C1 segment of cervical spinal cord (tissue), 14 donors: ENCODE data around the gene ASTN2.

Experiments
- DNase-seq, 14 donors: peaks; one replicate each; lab custom pipeline; 2025; lab: John Stamatoyannopoulos, UW

The ASTN2 gene

DNA sequence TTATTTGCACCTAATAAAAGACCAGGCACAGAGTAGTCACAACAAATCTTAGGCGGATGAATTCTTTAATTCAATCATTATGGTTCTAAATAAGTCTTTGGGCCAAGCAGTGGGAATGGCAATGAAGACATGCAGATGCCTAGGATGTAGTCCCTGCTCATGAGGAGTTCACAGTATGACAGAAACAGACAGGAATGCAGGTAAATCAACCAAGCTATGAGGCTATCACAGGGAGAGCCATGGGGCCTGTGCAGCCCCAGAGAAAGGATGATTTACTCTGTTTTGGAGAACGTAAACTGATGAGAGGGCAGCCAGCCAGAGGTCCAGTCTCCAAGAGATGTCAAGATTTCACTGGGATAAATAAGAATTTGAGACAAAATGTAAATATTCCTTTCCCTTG is 598.4 kb downstream of the ASTN2 start:
- DNase-seq: no peak

GRCh38 chr9:116815835-116816234 is 599.0 kb downstream of the ASTN2 start:
- no peak for DNase-seq

GRCh38 chr9:116813031-116813300 is 601.9 kb downstream of the ASTN2 start:
- DNase-seq: no peak

DNA sequence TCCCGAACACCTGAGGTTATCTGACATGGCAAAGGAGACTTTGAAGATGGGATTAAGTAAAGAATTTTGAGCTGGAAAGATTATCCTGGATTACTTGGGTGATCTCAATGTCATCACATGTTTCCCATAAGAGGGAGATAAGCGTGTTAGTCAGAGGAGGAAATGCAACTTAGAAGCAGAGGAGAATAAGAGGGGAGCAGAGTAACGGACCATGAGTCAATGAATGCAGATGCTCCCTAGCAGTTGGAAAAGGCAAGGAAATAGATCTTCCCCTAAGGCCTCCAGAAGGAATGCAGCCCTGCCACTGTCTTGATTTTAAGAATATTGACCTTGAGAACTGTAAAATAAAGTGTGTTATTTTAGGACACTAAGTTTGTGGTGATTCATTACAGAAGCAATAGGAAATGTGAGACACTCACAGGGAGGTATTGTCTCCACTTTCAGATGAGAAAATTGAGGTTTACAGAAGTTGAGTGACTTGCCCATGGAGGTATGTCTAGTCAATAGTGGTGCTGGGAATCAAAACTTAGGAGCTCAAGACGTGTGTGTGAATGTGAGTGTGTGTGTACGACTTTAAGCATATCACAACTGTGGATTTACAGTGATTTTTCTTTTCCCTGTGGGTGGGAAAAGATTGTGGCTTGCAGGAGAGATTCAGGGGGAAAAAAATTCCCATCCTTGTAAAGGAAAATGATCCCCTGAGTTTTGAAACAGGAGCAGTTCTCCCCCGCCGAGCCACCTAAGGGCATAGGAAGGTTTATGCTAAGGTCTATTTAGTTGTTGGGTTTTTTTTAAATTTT is 602.4 kb downstream of the ASTN2 start:
- no peak for DNase-seq

DNA sequence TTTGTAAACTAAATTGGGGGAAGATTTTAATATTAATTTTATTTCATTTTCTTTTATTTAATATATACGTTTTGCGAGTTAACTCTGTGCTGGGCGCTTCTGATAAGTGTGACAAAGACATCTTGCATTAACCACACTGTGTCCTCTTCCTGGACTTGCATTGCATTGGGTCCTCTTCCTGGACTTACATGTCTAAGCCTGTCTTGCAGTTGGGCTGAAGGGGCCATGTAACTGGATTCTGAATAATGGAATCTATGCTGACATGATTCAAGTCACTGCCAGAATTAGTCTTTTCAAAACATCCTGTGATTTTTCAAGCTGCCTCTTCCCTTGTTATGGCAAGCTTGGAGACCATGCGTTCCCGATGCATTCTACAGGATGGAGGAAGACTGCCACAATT is 605.2 kb downstream of the ASTN2 start:
- no peak for DNase-seq

- no peak for DNase-seq
These were observed 608.8 kb downstream of the ASTN2 start for GRCh38 chr9:116806075-116806474.

DNA sequence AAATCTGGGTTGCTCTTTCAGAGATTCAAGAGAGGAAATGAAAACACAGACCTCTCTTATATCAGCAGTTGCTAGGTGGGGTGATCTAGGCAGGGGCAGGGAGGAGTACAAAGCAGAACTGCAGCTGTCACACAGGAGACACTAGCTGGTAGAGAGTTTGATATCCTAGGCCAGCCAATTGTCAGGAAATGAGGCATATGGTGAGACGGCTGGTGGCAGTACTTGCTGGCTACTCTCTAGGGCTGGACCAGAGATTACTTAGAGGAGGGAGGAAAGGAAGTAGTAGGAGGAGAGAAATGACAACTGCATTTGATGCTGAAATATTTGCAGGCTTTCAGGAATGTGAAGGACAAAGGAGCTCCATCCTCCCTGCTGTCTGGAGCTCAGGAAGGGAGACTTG is 614.0 kb downstream of the ASTN2 start:
- DNase-seq: peak in 4 of 14 donors; percentile 1 to 98 (median 20)

DNA sequence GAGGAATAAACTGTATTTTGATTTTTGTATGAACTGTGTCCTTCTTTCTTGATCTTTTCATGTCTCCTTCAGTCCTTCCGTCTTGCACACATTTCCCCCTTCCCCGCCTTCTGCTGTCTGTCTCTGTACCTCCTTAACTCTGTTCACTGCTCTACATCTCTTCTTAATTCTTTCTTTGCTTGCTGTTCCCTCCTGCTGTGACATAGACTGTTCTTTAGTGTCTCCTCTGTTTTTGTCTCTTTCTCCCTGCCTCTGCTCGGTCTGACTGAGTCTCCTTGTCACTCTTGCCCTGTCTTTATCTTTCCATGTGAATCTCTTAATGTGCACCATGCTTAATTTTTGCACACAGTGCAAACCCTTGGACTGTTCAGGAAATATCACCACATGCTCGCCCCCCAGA is 614.8 kb downstream of the ASTN2 start:
- DNase-seq: no peak

- no peak for DNase-seq
These were observed 616.3 kb downstream of the ASTN2 start for GRCh38 chr9:116798521-116798920.

GRCh38 chr9:116797276-116797675 is 617.6 kb downstream of the ASTN2 start:
- peak in 1 of 14 donors; percentile 10 for DNase-seq

DNA sequence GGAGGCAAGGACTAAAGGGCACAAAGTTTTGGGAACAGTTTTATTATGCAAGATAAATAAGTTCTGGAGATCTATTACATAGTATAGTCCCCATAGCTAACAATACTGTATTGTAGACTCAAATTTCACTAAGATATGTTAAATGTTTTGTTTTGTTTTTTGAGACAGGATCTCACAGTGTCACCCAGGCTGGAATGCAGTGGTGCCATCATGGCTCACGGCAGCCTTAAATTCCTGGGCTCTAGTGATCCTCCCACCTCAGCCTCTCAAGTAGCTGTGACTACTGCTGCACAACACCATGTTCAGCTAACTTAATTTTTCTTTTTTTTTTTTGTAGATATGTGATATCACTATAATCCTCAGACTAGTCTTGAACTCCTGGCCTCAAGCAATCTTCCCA is 618.2 kb downstream of the ASTN2 start:
- DNase-seq: no peak

DNA sequence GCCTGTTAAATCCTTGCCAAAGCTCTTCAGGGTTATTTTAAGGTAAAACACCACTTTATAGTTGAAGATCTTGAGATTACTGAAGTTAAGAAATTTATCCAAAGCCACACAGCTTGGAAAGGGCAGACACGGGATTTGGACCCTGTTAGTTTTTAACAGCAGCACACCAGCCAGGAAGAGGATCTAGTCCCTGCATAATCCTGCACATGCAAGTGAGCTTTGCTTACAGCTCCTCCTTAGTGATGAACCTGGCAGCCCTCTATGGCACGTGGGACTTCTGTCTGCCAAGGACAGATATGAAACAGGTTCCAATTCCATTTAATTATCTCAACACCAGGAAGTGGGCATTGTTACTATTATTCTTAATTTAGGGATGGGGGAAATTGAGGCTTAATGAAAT is 619.0 kb downstream of the ASTN2 start:
- DNase-seq: peak in 1 of 14 donors; percentile 69

GRCh38 chr9:116792271-116792670 is 622.6 kb downstream of the ASTN2 start:
- no peak for DNase-seq

DNA sequence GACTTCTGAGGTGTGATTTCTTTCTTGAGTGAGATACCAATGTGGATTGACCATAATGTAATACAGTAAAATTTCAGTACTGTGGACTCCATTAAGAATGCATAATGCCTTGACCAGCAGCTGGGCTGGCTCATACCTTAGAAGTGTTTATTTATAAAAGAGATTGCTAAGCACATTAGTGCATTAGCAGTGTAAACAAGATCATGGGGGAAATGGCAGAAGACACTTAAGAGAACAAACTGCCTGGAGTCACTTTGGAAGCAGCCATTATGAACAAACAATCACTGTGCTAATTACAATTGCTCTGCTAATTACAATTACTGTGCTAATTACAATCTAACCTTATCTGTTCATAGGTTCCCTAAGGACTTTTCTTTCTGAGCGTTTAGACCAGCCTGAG is 623.5 kb downstream of the ASTN2 start:
- no peak for DNase-seq

- DNase-seq: no peak
These were observed 625.8 kb downstream of the ASTN2 start for GRCh38 chr9:116789081-116789480.

DNA sequence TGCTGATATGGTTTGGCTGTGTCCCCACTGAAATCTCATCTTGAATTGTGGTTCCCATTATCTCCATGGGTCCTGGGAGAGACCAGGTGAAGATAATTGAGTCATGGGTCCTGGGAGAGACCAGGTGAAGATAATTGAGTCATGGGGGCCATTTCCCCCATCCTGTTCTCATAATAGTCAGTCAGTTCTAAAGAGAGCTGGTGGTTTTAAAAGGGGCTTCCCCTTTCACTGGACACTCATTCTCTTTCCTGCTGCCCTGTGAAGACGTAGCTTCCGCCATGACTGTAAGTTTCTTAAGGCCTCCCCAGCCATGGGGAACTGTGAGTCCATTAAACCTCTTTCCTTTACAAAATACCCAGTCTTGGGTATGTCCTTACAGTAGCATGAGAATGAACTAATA is 628.1 kb downstream of the ASTN2 start:
- no peak for DNase-seq

GRCh38 chr9:116777116-116777515 is 637.7 kb downstream of the ASTN2 start:
- DNase-seq: no peak

DNA sequence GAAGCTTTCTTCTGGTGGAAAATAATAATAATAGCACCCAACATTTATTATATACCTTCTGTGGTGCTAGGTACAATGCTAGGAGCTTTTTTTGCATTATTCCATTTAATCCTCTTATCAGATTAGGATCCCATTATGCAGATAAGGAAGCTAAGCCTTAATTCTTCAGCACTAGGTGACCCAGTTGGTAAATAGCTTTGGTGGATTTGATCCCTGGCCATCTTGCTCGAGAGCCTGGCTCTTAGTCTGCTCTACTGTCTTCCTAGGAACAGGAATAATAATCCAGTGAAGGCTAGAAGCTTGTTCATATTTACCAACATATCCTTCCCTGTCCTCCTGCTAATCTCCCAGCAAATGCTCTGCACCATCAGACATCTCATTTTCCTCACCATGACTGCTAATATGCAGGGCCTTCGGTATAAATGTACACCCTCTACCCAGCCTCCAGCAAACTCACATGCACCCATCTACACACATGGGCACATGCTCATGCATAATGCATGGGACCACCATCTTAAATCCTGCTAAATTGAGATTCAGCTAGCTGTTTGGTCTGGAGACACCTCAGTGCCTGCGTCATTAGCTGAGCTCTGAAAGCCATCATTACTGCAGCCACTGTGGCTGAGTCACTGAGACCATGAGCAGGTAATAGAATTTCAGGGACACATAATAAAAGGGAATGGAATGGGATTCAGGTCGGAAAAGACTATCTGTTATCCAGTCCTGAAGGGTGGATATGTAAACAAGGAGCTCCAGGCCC is 640.3 kb downstream of the ASTN2 start:
- no peak for DNase-seq

GRCh38 chr9:116767219-116767618 is 647.6 kb downstream of the ASTN2 start:
- no peak for DNase-seq

DNA sequence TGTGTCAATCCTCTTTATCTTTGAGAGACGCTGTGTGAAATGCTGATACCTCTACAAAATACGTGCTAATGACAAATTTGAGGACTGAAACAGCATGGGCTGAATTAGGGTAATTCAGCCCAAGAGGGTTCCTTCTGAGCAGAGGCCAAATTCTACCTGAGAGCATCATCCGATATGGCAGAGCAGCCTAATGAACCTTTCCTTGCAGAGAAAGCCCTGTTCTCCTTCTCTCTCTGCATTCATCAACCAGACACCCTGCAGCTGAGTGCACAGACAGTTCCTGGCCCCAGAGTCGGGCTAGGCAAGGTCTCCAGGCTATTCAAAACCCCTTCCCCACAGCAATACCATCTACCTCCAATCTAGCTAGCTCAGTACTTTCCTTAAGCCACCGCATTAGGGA is 649.8 kb downstream of the ASTN2 start:
- DNase-seq: no peak

DNA sequence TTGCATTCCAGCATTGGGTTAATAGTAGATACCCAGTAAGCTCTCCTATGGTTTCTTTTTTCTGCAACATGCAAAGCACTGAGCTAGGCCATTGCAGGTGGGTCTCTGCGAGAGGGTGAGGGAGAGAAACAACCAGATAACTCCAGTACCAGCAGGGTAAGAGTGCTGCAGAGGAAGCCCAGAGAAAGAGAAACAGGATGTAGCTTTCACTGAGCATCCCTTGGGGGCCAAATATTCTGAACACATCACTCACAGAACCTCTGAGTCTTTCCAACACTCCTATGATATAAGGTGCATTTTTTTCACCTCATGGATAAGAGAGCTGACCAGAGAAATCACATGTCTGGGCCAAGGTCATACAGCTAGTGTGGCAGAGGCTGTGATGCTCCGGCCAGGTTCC is 651.1 kb downstream of the ASTN2 start:
- DNase-seq: no peak

DNA sequence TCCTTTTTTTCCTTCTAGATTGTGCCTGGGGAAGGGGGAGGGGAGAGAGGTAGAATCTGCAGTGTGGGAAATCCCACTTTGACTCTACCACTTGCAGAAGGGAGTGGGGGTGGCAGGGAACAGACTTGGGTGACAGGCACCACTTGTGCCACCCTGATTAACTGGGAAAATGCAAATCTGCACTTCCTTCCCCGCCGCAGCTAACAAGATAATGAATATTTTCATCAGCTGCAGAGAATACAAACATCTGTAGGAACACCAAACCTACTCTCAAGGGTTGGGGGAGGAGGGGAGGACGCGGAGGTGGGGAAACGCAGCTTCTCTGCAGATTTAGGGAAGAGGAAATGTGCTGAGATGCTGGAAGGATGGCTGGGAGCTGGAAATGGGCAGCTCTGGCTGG is 654.2 kb downstream of the ASTN2 start:
- DNase-seq: no peak

- peak in 1 of 14 donors; percentile 96 for DNase-seq
These were observed 657.8 kb downstream of the ASTN2 start for GRCh38 chr9:116757030-116757429.
